Stimulated activated CD8-positive, alpha-beta memory T cell treated with anti-CD3 and anti-CD28 coated beads, Interleukin-4, amount 100 ng/mL, for 24 hours (primary cell): ENCODE data around the gene FOLR1.
A peak's percentile ranks its signal among the peaks of the same experiment; 100 is the strongest.
"Not testable (repeated sequence)": the region's sequence is repeated elsewhere in the genome, so short reads cannot be mapped to it uniquely, and the experiment has no call there.

ENCODE experiments used
- DNase-seq: peaks from one replicate; pipeline ENCODE4 v3.0.0-alpha.2; 2020; ENCODE audit warnings: low read depth

Gene FOLR1

DNA sequence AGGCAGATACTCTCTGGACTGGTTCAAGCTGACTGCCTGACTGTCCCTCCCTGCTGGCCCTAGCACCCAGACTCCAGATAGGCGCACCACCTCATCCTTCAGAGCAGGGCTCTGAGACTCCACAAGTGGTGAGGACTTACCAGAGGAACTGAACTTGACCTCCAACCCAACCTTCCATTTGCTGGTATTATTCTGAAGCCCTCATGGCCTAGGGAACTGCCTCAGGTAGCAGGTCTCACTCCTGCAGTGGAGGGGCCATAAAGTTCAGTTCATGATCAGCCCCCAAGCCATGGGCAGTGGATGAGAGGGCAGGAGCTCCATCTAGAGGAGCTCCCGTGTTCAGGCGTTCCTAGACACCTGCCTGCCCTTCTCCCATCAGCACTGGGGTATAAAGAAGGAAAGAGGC lies 10.4 kb upstream of the FOLR1 start:
- not testable (repeated sequence) for DNase-seq

DNA sequence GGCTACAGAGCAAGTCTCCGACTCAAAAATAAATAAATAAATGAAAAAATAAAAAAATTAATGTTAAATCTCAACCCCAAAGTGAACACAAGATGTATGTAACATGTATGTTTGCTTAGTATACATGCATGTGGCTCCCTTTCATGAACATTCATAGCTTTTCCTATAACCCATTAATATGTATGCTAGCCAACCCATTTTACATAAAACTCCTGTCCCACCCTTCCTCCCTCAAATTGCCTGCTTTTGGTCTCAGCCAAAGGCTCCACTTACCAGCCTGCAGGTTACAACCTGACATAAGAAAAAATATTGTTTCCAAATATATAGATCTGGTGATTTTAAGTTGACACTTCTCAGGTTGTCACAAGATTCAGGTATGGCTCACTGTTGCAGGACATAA lies 3.7 kb upstream of the FOLR1 start:
- no peak for DNase-seq

GRCh38 chr11:72189455-72190250 lies 2.3 kb upstream of the FOLR1 start:
- DNase-seq: no peak

GRCh38 chr11:72190631-72191071 lies 1.3 kb upstream of the FOLR1 start:
- no peak for DNase-seq

DNA sequence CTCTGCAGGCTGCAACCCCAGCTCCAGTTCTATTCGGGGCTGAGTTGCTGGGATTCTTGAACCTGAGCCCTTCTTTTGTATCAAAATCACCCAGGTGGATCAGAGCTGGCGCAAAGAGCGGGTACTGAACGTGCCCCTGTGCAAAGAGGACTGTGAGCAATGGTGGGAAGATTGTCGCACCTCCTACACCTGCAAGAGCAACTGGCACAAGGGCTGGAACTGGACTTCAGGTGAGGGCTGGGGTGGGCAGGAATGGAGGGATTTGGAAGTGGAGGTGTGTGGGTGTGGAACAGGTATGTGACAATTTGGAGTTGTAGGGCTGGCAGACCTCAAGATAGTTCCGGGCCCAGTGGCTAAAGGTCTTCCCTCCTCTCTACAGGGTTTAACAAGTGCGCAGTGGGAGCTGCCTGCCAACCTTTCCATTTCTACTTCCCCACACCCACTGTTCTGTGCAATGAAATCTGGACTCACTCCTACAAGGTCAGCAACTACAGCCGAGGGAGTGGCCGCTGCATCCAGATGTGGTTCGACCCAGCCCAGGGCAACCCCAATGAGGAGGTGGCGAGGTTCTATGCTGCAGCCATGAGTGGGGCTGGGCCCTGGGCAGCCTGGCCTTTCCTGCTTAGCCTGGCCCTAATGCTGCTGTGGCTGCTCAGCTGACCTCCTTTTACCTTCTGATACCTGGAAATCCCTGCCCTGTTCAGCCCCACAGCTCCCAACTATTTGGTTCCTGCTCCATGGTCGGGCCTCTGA lies 3.8 kb downstream of the FOLR1 start:
- no peak for DNase-seq

- not testable (repeated sequence) for DNase-seq
These were observed 9.5 kb downstream of the FOLR1 start for GRCh38 chr11:72201445-72201844.

DNA sequence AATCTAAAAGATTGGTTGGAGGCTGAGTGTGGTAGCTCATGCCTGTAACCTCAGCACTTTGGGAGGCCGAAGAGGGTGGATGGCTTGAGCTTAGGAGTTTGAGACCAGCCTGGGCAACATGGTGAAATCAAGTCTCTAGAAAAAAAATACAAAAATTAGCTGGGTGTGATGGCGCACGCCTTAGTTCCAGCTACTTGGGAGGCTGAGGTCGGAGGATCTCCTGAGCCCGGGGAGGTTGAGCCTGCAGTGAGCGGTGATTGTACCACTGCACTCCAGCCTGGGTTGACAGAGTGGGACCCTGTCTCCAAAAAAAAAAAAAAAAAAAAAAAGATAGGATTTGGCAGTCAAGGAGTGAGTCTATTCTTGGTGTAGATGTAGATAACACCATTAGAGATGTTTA lies 10.6 kb downstream of the FOLR1 start:
- DNase-seq: no peak

GRCh38 chr11:72203163-72203562 lies 11.2 kb downstream of the FOLR1 start:
- no peak for DNase-seq

GRCh38 chr11:72204886-72205285 lies 12.9 kb downstream of the FOLR1 start:
- DNase-seq: no peak

DNA sequence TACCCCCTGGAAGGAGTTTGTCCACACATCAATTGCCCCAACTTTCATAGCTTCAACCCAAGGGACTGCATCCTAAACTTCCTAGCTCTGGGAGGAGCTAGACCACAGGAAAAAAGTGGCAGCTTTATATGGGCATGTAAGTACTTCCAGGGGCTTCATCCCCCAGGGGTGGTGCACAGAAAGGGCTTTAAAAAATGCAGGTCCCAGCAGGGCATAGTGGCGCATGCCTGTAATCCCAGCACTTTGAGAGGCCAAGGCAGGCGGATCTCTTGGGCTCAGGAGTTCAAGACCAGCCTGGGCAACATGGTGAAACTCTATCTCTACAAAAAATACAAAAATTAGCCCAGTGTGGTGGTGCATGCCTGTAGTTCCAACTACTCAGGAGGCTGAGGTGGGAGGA lies 14.9 kb downstream of the FOLR1 start:
- DNase-seq: not testable (repeated sequence)

- DNase-seq: no peak
These were observed 16.3 kb downstream of the FOLR1 start for GRCh38 chr11:72208281-72208680.

DNA sequence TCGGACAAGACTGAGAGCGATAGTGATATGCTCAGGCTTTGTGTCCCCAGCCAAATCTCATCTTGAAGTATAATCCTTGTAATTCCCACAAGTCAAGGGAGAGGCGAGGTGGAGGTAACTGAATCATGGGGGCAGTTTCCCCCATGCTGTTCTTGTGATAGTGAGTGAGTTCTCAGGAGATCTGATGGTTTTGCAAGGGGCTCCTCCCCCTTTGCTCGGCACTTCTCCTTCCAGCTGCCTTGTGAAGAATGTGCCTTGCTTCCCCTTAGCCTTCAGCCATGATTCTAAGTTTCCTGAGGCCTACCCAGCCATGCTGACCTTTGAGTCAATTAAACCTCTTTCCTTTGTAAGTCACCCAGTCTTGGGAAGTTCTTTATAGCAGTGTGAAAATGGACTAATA lies 17.2 kb downstream of the FOLR1 start:
- no peak for DNase-seq

GRCh38 chr11:72216638-72217037 lies 24.7 kb downstream of the FOLR1 start, which contains the start of gene FOLR2:
Gene FOLR2 (plus strand): TSS chr11:72216794. CDS start chr11:72218585, 1,791 bp downstream.
- DNase-seq: no peak

DNA sequence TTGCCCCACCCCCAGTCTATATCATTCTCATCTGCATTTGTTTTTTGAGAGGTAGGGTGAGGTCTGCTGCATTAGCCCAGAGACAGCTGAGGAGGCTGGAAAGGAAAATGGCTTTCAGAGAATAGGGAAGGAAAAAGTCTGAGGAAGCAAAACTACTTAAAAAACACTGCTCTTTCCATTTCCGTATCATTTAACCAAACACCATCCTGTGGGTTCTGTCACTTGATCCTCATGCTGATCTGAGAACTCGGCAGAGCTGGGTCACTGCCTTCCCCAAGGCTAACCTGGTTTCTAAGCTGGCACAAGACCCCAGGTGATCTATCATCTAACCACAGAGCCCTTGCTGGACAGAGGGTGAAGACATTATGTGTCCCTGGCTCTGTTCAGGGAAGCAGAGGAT lies 25.9 kb downstream of the FOLR1 start:
- DNase-seq: no peak

DNA sequence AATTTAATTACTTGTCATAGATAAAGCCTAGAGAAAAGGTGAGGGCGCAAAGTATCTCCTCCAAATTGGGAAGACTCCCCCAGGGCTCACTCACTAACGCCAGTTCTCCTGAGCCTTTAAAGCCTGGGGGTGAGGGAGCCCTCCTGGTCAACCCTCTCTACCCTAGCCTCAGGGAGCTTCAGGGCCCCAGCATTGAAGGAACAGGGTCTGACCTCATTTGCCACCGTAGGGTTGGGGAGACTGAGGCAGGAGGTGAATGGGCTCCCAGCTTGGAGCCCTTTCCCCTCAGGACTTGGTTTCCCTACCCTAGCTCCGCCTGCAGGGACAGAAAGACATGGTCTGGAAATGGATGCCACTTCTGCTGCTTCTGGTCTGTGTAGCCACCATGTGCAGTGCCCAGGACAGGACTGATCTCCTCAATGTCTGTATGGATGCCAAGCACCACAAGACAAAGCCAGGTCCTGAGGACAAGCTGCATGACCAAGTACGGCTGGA lies 26.4 kb downstream of the FOLR1 start:
- DNase-seq: no peak

GRCh38 chr11:72220696-72221363 lies 28.9 kb downstream of the FOLR1 start:
- DNase-seq: no peak

DNA sequence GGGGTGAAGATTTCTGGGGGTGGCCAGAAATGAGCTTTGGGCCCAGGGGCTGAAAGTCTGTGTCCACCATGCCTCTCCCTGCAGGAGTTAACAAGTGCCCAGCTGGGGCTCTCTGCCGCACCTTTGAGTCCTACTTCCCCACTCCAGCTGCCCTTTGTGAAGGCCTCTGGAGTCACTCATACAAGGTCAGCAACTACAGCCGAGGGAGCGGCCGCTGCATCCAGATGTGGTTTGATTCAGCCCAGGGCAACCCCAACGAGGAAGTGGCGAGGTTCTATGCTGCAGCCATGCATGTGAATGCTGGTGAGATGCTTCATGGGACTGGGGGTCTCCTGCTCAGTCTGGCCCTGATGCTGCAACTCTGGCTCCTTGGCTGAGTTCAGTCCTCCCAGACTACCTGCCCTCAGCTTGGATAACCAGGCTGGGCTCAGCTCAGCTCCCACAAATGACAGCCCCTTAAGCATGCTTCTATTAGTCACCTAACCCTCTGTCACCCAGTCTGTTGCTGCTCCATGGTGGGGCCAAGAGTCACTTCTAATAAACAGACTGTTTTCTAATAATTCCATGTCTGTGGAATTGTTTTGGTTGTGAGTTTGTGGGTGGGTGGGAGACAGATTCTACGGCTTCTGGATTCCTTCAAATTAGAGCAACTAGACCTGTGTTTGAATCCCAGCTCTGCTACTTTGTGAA lies 29.6 kb downstream of the FOLR1 start:
- no peak for DNase-seq

DNA sequence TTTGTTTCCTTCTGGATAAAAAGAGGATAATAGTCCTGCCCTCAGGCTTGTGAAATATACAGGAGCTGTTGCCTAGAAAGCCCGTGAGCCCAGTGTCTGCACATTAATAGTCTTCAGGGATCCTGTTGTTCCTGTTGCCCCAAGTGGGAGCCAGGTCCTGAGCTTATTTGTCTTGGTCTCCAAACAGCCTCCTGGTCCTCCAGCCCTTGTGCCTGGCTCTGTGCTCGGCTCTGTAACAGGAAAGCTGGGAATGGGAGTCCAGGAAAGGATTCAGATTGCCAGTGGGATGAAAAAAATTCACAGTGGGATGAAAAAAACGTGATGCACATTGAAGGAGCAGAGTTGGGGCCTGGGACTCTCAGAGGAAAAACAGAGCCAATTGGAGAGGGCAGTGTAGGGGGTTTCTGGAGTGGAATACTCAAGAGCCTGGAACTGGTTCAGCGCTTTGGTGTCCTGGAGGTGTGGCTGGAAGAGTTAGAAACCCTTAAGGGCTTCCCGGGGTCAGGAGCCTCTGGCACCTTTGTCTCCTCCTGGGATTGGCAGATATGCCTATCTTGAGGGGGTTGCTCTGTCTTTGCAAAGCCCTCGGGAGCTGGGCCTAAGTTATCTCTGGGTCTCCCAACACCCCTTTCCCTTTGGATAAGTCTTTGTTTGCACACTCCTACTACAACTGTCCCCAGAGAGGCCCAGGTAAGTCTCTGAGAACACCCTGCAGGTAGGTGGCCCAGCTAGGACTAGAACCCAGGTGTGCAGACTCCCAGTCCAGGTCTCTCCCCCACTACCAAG lies 30.4 kb downstream of the FOLR1 start:
- DNase-seq: no peak

DNA sequence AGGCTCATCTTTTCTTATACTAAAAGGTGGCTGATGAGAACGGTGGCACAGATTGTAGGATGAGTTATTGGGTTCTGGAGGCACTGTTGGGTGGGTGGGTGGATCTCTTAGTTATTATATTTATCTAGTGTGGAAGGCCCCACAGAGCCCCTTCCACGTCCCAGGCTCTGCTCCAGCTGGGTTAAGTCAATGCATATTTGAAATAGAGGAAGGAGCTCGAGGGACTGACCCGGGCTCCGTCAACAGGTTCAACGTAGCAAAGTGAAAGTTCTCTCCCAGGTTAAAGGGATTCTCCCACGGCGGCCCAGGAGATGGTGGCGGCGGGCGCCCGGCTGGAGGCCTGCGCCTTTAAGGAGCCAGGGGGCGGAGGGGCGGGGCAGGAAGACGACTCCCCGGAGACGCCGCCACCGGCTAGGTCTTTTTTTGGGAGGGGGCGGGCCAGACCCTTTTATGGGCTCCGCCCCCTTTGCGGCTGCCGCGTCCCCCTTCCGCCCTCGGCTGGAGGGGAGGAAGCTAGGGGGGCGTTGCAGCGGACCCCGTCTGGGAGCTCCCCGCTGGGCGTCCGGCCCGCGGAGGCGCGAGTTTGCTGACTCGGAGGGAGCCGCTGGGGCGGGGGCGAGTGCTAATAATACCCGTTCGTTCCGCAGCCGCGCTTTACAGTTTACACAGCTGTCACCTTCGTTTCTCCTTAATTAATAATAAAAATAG lies 31.1 kb downstream of the FOLR1 start:
- DNase-seq: peak; percentile 94
